Inflammatory macrophage treated with lipopolysaccharide for 1 hour (primary cell): Measurements from ENCODE around the gene GALNT13.
A peak's percentile ranks its signal among the peaks of the same experiment; 100 is the strongest.

Experiments
- DNase-seq, 2 donors: peaks; one replicate each; pipeline ENCODE4 v3.0.0-alpha.2; 2020 to 2022

Gene GALNT13

DNA sequence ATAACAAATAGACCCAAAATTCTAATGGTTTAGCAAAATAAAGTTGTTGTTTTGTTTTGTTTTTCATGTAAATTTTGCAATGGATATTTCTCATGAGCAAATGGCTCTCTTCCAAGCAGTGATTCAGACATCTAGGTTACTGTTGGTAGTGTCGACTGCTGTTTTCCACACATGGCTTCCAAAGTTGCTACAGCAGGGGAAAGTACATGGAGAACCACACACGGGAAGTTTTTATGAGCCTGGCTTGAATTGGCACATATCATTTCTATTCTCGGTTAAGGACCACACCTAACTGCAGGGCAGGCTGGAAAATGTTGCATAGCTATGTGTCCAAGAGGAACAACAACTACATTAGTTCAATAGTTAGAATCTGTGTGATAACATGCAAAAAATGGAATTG is 262.1 kb downstream of the GALNT13 start:
- no peak for DNase-seq

DNA sequence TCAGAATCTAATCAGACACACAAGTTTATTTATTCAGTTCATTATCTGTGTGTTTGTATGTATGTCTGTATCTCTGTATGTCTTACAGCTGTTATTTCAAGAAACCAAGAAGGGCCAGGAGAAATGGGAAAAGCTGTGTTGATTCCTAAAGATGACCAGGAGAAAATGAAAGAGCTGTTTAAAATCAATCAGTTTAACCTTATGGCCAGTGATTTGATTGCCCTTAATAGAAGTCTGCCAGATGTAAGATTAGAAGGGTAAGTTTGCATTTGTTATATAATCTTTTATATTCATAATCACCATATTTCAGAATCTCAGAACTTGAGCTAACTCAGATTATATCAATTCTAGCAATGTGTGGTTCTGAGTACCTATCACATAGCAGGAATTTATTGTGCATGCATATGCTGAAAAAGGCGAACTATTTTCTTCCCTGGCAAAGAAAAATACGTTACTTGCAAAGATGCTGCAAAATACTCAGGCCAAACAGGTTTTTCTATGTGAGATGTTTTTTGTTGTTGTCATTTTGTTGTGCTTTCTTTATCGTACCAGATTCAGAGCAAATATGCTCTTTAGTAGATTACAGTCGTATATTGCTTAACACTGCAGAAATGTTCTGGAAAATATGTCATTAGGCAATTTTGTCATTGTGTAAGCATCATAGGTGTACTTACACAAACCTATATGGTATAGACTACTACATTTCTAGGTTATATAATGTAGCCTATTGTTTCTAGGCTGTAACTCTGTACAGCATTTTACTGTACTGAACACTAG is 268.7 kb downstream of the GALNT13 start:
- no peak for DNase-seq

GRCh38 chr2:154142480-154142879 is 270.8 kb downstream of the GALNT13 start:
- no peak for DNase-seq

- no peak for DNase-seq
These were observed 271.4 kb downstream of the GALNT13 start for GRCh38 chr2:154143105-154143504.

DNA sequence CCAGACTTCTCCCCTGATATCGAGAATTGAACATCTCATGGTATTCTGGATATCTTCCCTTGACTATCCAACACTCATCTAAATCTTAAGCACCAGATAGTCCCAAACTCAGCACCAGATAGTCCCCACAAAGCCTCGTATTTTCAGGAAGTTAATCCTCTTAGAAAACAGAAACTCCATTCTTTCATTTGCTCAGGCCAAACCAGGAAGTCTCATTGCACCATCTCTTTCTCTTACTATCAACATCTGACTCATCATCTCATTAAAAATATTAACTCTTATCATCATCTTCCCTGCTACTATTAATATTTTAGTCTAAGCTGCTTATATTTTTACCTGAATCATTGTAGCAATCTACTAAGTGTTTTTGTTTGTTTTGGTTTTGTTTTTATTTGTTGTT is 286.4 kb downstream of the GALNT13 start:
- peak in 1 of 2 donors; percentile 23 for DNase-seq

- DNase-seq = no peak
These were observed 289.6 kb downstream of the GALNT13 start for GRCh38 chr2:154161286-154161685.

DNA sequence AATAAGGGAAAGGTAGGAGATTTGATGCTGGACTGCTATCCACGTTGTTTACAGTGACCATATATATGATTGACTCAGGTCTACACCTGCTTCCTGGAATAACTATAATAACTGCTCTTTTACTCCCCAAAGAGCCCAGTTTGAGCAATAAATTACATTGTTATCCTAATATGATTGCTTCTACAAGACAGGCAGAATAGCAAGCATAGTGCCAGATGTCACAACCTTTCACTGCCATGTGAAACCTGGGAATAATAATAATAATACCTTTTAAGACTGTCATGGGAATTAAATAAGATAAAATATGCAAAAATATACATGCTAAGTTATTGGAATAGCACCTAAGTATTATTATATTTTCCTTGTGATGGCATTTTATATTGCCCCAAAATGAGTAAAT is 298.7 kb downstream of the GALNT13 start:
- DNase-seq = no peak

- DNase-seq = no peak
These were observed 301.4 kb downstream of the GALNT13 start for GRCh38 chr2:154173164-154173563.

- DNase-seq = no peak
These were observed 302.2 kb downstream of the GALNT13 start for GRCh38 chr2:154173919-154174318.

DNA sequence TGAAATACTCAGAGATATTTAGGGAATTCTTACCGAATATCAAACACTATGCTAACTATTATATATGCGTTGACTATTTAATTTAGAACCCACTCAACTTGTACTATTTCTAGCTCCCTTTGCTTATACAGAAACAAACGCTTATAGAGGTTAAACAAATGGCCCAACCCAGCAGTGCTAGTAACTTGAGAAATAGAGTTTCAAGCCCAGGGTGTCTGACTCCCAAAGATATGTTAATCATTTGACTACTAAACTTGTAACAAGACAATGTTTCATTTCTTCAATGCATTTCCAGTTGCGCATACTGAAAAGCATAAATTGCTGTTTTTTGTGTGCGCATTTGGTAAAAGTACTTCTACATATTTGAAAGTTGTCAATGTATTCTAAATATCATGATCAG is 310.3 kb downstream of the GALNT13 start:
- DNase-seq = no peak

- DNase-seq = no peak
These were observed 316.2 kb downstream of the GALNT13 start for GRCh38 chr2:154187948-154188347.

DNA sequence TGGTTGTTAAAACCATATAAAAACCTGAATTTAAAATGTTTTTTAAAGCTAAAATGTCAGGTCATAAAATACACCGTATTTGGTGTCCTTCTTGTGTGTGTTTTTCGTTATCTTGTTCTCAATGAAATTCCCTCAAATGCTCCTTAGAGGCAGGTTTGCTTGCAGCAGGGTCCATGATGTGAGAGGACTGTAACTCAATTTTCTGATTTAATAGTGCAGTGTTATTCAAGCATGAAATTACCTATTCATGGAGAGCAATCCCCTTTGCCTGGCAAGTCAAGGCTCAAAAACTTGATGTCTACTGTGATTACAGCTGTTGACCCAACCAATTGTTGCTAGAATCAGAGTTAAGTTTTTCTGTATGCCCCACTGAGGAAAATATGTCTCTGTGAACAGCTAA is 318.2 kb downstream of the GALNT13 start:
- DNase-seq = no peak

- DNase-seq = no peak
These were observed 321.5 kb downstream of the GALNT13 start for GRCh38 chr2:154193246-154193645.

DNA sequence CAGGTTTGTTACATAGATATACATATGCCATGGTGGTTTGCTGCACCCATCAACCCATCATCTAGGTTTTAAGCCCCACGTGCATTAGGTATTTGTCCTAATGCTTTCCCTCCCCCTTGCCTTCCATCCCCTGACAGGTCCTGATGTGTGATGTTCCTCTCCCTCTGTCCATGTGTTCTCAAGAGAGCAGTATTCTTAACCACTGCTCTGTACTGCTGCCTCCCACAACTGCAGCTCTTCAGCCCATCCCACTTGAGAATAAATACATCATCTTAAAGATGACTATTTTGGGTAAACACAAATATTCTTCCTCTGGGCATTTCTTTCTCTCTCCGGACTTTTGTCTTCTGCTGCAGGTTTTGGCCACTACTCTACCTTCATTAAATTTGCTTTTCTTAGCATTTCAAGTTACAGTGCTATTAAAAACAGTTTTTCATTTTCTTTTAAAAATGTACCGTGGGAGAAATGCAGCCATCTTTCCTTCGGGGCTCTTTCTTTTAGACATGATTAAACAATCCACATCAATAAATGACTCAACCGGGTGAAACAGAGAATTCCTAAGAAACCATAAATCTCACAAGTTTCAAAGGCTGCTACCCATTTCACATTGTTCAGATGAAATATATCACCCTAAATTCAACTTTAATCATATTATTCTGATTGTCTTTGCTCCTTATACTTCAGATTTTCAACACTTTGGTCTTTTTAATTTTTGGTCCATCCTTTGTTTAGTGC is 323.4 kb downstream of the GALNT13 start:
- DNase-seq = no peak

GRCh38 chr2:154195644-154196195 is 324.0 kb downstream of the GALNT13 start:
- no peak for DNase-seq

DNA sequence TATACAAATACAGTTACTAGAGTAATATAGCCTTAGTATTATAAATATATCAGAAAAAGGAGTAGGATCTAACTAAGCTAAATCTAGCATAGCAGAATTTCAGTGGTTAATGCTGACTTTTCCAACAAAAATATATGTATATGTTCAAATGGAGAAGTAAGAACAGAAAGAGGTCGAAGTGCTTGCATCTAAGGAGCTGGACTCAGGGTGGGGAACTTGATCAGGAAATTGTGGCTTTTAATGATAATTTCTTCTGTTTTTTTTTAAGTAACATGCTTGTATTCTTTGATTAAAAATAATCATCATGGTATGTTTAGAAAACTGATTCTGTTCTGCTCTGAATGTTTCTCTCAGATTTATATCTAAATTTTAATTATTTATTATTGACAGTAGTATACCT is 327.1 kb downstream of the GALNT13 start:
- peak in 1 of 2 donors; percentile 1 for DNase-seq

- no peak for DNase-seq
These were observed 331.5 kb downstream of the GALNT13 start for GRCh38 chr2:154203206-154203605.

DNA sequence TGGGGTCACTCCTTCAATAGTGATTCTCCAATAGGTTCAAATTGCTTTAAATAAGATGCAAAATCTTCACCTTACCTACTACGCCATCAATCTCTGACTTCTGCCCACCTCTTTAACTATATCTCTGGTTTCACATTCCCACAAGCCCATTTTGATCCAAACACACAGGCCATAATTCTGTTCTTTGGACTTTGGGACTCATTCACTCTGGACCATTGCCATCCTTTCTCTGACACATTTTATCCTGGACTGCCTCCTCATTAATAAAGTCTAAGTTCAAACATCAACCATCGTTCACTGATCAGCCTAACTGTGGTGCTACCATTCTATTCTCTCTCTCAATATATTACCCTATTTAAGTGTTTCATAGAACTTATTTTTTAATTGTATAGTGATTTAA is 332.2 kb downstream of the GALNT13 start:
- DNase-seq = no peak

DNA sequence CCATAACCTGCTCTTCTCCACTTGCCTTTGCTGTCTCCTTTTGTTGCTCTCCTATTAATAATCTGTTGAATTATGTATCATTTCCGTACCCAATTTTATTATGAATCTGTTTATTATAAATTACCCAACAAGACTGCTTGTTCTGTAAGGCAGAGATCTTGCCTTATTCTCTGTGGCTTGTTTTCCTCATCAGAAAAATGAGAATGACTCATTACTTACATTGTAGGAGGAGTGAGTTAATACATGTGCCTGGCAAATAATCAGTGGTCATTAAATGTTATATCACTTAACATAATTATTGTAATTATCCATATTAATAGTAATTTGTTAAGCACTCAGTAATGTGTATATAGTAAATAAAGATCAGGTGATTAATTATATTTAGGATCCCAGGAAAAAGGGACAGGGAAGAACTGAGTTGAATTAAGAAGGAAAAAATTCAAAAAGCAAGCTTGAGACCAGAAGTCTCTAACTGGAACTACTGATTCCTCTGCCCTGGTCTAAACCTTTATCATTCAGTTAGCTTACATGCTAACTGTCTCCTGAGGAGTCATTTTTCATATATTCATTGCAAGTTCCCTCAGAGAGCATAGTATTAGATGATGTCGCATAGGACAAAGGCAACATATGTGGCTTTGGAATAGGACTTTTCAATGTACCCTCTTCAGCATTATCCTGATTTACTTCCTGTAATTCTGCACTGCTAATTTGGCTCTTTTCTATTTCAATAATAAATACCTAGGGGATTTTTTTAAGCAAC is 335.7 kb downstream of the GALNT13 start:
- no peak for DNase-seq

DNA sequence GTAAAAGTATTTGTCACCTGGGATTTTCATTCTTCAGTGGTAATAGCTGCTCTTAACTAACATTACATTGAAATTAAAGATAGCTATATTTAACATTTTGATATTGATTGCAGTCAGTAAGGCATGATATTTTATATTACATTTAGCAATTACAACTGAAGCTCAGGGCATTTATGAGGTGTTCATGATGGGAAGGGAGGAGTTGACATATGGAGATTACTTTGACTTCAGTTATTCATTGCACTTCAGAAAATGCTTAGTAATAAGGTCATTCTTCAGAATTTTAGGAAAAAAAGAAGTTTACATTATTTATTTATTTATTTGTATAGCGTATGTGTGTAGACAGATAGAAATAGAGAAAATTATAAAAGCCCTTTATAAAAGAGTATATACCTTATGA is 352.0 kb downstream of the GALNT13 start:
- DNase-seq = no peak

- no peak for DNase-seq
These were observed 355.2 kb downstream of the GALNT13 start for GRCh38 chr2:154226931-154227330.

GRCh38 chr2:154228566-154229280 is 357.0 kb downstream of the GALNT13 start:
- no peak for DNase-seq

- no peak for DNase-seq
These were observed 358.2 kb downstream of the GALNT13 start for GRCh38 chr2:154229966-154230365.
